Measurements from ENCODE around the gene IRS2.

The IRS2 gene

DNA sequence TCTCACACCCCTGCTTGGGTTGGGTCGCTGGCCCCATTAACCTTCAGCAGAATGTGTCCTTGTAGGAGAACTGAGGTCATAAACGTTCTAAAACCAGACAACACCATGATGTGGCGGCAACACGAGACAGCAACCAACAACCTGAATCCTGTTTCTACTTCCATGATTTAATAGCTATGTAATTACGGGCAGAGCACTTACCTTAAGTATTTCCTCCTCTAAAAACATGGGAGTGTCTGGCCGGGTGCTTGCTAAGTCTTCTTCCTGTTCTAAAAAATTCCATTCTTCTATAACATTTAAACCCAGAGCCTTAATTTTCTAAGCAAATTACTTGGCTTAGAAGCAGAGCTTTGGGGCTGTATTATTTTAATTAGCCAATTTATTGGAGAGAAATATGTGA, 33.5 kb upstream of the IRS2 start:
- no peak overlapping the region for H3K4me3 ChIP-seq (ENCODE audit: low read depth, low read length)
- TF ChIP-seq, protein P1, sequence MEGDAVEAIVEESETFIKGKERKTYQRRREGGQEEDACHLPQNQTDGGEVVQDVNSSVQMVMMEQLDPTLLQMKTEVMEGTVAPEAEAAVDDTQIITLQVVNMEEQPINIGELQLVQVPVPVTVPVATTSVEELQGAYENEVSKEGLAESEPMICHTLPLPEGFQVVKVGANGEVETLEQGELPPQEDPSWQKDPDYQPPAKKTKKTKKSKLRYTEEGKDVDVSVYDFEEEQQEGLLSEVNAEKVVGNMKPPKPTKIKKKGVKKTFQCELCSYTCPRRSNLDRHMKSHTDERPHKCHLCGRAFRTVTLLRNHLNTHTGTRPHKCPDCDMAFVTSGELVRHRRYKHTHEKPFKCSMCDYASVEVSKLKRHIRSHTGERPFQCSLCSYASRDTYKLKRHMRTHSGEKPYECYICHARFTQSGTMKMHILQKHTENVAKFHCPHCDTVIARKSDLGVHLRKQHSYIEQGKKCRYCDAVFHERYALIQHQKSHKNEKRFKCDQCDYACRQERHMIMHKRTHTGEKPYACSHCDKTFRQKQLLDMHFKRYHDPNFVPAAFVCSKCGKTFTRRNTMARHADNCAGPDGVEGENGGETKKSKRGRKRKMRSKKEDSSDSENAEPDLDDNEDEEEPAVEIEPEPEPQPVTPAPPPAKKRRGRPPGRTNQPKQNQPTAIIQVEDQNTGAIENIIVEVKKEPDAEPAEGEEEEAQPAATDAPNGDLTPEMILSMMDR (IDR thresholded peaks at IDR 0.05; ENCODE audit: borderline replicate concordance, insufficient read depth, low read depth, low read length), result no peak

- H3K4me3 ChIP-seq (ENCODE audit: low read depth, low read length), result no peak overlapping the region
- TF ChIP-seq, protein P1 (IDR thresholded peaks at IDR 0.05; ENCODE audit: borderline replicate concordance, insufficient read depth, low read depth, low read length), result no peak
Measured at GRCh38 chr13:109818886-109819285, 32.5 kb upstream of the IRS2 start.

DNA sequence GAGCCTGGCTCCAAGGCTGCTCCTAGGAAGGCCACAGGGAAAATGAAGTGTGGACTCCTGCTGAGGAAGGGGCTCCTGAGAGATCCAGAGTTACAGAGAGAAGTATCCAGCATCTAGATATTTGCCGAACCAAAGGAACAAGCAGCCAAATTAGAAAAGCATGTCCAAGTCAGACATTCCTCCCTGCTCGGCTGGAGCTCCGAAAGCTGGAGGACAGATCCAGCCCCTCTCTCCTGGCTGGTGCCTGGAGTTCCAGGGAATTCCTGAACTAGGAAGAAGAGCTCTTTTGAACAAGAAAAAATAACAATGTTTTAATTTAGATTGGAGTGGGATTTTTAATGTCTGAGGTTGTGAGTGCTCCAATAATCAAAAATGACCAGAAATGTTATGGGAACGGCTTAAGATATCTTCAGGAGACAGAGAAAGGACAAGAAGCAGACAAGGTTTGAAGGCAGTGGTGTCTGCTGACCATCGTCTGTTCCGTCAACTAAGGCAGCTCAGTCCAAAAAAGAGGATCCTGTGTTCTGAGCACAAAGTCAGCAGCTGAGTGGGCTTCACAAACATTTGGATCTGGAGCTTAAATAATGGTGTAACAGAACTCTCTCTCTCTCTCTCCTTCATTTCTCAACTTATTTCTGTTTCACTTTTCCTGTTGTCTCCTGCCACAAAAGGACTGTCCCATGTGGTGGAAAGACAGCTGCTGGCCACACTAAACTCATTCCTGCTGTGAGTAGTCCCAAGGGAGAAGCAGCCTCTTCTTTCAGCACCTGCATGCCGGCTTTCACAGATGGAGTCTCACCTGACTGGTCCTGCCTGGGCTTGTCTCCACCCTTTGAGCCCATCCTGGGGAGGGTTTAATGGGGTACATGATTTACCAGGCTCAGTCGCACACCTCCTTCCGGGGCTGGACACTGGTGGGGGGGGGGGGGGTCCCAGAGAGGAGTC, 31.5 kb upstream of the IRS2 start:
- H3K4me3 ChIP-seq (ENCODE audit: low read depth, low read length), result no peak overlapping the region
- TF ChIP-seq, protein P1 (IDR thresholded peaks at IDR 0.05; ENCODE audit: borderline replicate concordance, insufficient read depth, low read depth, low read length), result no peak

GRCh38 chr13:109816808-109817203, 30.4 kb upstream of the IRS2 start:
- TF ChIP-seq, protein P1 (IDR thresholded peaks at IDR 0.05; ENCODE audit: borderline replicate concordance, insufficient read depth, low read depth, low read length), result no peak
- no peak overlapping the region for H3K4me3 ChIP-seq (ENCODE audit: low read depth, low read length)

GRCh38 chr13:109816112-109816807, 29.9 kb upstream of the IRS2 start:
- TF ChIP-seq, protein P1 (IDR thresholded peaks at IDR 0.05; ENCODE audit: borderline replicate concordance, insufficient read depth, low read depth, low read length), result no peak
- H3K4me3 ChIP-seq (ENCODE audit: low read depth, low read length), result no peak overlapping the region

GRCh38 chr13:109815651-109816050, 29.3 kb upstream of the IRS2 start:
- H3K4me3 ChIP-seq (ENCODE audit: low read depth, low read length), result no peak overlapping the region
- TF ChIP-seq, protein P1 (IDR thresholded peaks at IDR 0.05; ENCODE audit: borderline replicate concordance, insufficient read depth, low read depth, low read length), result no peak
